NCI-H2107 (cell line): ENCODE data around the gene PLEKHN1.
"Not testable (repeated sequence)": the region's sequence is repeated elsewhere in the genome, so short reads cannot be mapped to it uniquely, and the experiment has no call there.

Experiments used
- DNase-seq: peaks from one replicate; lab custom pipeline; 2025; lab: John Stamatoyannopoulos, UW

Gene PLEKHN1

DNA sequence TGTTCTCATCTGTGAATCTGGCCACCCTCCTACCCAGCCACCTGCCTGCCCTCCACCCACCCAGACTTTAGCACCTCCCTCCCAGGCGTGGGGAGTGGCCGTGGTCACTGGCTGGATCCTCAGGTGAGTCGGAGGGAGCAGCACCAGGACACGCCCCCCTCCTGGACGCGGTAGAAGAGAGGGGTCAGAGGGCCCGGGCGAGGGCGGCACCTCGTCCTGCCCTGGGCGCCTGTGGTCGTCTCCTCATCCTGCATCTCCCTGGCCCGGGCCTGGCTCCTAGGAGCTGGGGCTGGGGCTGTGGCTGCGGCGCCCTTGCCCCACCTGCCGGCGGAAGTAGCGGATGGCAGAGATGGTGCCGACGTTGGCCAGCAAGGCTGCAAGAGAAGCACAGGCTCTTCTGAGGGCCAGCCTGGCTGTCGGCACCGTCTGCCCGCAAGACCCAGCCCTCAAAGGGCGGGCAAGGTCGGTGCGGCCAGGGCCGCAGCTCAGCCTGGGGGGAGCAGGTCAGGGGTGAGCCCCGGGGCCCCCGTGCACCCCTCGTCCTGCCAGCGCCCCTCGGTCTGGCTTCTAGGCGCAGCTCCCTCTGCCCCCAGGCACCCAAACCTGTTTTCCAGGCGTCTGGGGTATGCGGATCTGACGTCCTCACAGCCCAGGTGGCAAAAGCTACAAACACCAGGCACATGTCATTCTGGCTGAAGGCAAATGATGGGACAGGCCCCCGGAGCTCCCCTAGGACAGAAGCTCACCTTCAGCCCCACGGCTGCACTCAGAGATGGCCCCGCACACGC, 9.8 kb downstream of the PLEKHN1 start:
- DNase-seq = no peak

DNA sequence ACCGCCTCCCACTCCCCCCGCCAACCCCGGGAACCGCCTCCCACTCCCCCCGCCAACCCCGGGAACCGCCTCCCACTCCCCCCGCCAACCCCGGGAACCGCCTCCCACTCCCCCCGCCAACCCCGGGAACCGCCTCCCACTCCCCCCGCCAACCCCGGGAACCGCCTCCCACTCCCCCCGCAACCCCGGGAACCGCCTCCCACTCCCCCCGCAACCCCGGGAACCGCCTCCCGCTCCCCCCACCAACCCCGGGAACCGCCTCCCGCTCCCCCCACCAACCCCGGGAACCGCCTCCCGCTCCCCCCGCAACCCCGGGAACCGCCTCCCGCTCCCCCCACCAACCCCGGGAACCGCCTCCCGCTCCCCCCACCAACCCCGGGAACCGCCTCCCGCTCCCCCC, 10.5 kb downstream of the PLEKHN1 start:
- DNase-seq = not testable (repeated sequence)

DNA sequence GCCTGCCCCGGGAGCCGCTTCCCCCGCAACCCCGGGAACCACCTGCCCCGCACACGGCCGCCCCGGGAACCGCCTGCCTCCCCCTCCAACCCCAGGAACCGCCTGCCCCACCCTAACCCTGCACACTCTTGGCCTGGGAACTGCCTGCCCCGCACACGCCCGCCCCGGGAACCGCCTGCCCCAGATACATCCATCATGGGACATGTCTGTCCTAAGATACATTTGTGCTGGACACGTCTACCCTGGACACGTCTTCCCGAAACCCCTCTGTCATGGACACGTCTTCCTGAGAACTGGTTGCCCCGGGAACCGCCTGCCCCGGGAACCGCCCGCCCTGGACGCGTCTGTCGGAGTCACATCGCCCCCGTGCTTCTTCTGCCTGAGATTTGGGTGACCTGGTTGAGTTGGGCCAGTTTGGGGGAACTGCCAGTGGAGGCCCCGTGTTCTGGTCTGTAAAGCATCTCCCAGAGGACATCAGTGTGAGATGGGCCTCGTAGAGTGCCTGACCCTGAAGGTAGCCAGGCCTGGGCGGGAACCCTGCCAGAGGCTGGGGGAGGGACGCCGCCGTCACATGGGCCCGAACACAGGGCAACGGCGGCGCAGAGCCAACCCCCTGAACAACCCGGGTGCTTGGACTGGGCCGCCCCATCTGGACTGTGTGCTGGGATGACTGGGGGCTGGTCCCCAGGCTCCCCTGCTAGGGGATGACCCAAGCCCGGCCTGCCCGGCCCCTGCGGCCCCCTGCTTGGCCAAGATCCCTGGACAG, 12.0 kb downstream of the PLEKHN1 start:
- DNase-seq = no peak

DNA sequence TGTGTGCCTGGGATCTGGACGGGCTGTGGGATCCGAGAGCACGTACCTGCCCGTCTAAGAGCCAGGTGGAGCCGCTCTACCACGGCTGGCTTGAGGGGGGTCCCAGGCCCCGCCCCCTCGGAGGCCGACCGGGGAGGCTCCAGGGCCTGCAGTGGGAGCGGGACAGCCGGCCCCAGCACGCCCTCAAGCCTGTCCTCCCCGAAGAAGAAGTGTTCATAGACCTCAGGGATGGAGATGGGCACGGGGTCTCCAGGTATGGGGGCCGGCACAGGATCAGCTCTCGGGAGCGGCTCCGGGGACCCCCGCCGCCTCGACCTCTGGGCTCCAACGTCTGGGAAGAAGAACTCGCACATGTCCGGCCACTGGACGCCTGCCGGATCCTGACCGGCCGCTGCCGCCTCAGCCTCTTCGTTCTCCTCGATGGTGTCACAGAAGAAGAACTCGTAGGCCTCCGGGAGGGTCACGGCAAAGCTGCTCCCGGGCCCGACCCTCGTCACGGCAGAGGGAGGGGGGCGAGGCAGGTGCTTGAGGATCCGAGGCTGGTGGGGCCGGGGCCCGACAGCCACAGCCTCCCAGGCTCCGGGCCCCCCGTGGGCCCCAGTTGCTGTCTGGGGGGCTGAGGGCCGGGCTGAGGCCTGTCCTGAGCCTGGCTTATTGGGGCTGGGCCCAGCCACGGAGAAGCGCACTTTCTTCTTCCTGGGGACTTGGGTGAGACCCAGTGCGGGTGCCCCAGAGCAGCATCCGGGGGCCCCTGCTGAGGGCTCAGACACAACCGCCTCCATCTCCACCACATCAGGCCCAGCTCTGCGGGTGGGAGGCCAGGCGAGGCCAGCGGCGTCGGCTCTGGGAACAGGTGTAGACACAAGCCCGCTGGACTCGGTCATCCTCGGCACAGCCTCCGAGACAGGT, 12.8 kb downstream of the PLEKHN1 start:
- no peak for DNase-seq

DNA sequence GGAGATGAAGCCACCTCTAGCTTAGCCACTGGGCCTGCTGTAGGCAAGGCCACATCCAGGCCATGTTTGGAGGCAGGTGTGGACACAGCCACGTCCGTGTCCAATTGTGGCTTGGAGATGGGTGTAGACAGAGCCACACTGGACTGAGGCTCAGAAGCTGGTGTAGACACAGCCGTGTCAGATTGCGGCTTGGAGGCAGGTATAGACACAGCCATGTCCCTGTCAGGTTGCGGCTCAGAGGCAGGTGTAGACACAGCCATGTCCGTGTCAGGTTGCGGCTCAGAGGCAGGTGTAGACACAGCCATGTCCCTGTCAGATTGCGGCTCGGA, 13.4 kb downstream of the PLEKHN1 start:
- DNase-seq = no peak

DNA sequence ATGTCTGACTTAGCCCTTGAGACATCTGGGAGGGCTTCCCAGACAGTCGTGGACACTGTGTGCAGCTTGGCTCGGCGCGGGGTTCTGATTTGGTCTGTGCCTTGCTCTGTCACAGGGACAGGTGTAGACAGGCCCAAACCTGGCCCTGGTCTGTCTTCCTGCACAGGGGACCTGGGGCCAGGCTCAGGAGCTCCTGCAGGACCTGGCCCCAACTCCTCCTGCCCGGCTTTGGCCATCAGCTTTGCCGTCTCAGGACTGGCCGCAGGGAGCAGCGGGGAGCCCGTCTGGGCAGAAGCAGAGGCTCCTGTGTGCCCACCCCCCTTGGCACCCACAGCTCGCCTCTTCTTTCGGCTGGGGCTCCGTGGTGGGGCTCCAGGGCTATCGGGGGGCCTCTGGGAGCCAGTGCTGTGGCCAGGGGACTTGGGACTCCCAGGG, 13.9 kb downstream of the PLEKHN1 start:
- no peak for DNase-seq

DNA sequence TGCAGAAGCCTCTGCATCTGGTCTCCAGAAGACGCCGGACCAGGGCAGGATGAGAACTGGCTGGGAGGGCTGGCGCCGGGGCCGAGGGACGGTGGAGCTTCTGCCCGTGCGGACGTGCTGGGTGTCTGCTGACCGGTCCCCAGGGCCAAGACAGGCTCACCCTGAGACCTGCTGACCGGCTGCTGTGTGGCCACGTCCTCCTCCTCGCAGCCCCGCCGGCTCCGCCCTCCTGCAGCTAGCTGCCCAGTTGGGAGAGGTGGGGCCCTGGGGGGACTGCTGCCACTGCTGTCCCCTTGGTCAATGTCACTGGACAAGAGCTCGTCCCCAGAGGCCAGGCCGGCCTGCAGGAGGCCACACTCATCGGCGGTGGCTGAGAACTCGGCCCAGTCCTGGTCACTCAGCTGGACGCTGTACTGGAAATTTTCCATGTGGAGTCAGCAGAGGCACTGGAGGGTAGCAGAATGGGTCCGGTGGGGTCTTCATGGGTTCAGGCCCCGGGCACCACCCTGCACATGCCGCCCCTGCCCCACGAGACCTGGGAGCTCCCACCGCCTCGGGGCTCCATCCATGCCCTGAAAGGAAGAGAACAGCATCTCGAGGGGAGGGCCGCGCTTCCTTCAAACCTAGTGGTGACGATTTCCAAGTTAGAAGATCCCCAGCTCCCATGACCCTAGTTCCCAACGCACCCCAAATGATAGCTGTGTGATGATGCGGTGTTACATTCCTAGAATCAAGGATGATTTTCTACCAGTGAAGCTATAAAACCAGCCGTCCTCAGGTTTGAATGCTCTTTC, 14.5 kb downstream of the PLEKHN1 start:
- no peak for DNase-seq

DNA sequence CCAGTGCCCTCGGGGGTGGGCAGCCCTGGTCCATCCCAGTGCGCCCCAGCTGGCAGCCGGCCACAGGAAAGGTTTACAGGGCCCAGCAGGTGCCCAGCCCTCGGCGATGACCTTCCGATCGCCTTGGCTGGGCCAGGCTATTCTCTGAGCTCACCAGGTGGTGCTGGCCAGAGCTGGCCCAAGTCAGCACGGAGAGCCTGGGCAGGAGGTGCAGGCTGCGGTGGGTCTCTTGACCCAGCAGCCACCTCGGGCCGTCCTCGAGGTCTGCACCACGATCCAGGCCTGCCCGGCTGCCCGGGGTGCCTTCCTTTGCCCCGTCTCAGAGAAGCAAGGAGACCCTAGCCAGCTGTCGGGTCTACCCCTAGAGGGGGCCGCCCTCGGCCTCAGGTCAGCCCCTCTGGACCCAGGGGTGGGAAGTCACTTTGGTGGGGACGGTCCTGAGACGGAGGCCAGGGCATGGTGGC, 15.2 kb downstream of the PLEKHN1 start:
- DNase-seq = no peak

DNA sequence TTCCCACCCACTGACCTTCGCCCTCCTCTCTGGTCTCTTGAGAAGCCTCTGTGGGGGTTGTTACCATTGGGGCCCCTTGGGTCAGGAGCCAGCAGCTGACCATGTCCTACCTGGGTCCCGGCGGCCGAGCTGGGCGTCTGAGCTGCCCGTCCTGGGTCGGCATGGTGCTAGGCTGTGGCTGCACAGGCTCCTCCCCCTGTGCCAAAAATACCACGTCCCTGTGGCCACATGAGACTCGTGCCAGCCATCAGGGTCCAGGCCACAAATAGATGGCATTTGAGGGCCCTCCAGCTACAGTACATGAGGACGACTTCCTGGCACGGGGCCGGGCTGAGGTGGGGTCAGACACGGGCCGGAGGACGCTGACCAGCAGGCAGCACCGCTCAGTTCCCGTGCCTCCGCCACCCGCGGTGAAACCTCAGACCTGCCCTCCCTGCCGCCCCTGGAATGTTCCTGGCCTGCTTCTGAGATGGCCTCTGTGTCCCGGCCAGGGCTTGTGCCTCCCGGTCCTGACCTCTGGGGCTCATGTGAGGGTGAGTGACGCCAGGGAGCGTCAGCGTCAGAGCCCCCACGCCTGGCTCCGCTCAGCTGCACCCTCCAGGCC, 15.8 kb downstream of the PLEKHN1 start, which contains the start of gene PERM1:
Gene PERM1 (minus strand): TSS at position 139 of the 604 bp plus-strand sequence. CDS start 1,064 bp downstream, outside the sequence.
- DNase-seq = no peak

DNA sequence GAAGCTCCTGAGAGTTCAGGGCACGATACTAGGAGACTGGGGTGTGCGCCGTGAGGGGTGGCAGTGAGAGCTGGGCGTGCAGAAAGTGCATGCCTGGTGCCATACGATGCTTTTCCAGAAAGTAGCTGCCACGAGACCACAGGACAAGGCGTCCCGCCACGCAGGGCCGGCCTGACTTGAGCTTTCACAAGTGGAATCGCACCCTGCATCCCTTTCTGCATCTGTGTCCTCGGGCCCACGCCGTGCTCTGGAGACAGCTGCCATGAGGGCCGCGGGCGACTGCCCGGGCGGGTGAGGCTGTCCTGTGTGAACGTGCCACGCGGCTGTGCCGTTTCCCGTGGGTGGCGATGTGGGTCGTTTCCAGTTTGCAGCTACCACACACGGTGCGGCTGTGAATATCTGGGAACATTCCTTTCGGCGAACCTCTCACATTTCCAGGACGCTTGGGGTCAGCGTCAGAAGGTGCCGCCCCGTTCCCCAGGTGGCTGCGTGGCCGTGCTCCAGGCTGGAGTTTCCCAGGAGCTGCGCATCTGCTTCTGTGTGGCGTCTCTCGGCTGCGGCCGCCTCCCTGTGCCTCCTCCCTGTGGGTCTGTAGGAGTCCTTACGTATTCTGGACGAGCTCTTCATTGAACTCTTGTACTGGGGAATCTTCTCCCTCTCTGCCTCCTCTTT, 16.6 kb downstream of the PLEKHN1 start:
- no peak for DNase-seq

DNA sequence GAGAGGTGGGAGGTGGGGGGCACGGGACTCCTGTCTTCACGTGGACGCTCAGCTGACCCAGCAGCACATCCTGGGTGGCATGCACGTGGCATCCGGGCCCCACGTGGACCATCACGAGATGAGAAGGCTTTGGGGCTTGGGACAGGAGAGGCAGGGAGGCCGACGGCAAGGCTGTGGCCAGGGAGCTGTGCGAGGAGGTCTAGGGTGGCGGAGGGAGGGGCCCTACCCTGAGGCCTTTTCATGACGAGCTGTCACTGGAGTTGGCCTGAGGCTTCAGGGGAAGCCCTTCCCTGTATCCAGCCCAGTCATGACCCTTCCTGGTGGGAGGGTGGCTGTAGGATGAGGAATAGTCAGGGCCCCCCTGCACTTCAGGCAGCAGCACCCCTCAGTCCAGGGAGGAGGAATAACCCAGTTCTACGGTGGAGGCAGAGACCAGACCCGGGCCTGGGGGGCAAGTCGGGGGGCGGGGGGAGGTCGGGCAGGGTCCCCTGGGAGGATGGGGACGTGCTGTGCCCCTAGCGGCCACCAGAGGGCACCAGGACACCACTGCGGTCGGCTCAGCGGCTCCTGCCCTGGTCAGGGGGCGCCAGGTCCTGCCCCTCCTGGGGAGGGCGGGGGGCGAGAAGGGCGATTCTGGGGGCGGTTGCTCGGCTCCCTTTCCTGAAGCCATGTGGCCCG, 17.7 kb downstream of the PLEKHN1 start:
- DNase-seq = no peak

DNA sequence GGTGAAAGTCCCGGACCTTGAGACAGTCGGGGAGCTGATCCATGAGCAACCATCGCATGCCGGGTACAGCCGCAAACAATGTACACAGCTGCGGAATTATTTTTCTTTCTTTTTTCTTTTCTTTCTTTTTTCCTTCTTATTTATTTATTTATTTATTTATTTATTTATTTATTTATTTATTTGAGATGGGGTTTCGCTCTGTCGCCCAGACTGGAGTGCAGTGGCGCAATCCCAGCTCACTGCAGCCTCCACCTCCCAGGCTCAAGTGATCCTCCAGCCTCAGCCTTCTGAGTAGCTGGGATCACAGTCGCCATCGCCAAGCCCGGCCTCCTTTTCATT, 18.2 kb downstream of the PLEKHN1 start:
- no peak for DNase-seq

DNA sequence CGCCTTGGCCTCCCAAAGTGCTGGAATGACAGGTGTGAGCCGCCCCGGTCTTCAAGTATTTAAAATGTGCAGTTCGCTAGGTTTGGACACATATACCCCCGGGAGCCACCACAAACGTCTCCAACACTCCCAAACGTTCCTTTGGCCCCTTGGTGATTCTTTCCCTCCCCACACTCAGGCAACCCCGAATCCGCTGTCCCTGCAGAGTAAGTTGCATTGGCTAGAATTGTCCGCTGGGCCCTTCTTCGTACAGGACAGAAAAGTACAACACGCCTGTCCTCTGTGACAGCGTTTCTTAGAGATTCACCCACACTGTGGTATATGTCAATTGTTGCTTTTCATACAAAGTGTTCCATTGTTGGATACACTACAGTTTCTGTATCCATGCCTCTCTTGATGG, 18.8 kb downstream of the PLEKHN1 start:
- DNase-seq = no peak

DNA sequence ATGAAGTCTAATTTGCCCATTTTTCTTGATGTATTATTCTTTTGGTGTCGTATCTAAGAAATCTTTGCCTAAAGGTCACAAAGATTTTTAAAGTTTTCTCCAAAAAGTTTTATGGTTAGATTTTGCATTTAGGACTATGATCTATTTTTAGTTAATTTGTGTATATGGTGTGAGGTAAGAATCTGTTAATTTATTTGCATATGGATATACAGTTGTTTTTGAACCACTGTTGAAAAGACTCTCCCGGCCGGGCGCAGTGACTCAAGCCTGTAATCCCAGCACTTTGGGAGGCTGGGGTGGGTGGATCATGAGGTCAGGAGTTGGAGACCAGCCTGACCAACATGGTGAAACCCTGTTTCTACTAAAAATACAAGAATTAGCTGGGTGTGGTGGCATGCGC, 21.8 kb downstream of the PLEKHN1 start:
- DNase-seq = not testable (repeated sequence)

DNA sequence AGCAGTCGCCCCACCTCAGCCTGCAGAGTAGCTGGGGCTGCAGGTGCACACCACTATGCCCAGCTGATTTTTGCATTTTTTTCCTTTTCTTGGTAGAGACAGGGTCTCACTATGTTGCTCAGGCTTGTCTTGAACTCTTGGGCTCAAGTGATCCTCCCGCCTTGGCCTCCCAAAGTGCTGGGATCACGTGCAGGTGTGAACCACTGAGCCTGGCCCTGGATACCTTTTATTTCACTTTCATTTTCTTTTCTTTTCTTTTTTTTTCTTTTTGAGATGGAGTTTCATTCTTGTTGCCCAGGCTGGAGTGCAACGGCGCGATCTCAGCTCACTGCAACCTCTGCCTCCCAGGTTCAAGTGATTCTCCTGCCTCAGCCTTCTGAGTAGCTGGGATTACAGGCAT, 25.0 kb downstream of the PLEKHN1 start:
- not testable (repeated sequence) for DNase-seq

DNA sequence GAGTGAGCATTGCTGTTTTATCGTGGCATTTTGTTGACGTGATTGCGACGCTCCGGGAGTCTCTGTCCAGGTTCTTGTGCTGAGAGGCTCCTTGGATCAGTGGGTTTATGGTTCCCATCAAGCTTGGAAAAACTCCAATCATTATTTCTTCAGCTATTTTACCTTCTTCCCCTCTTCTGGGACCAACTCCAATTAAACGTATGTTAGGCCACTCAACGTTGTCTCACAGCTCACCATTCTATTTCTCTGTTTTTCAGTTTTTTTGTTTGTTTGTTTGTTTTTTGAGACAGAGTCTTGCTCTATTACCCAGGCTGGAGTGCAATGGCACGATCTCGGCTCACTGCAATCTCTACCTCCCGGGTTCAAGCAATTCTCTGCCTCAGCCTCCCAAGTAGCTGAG, 25.6 kb downstream of the PLEKHN1 start:
- DNase-seq = no peak

DNA sequence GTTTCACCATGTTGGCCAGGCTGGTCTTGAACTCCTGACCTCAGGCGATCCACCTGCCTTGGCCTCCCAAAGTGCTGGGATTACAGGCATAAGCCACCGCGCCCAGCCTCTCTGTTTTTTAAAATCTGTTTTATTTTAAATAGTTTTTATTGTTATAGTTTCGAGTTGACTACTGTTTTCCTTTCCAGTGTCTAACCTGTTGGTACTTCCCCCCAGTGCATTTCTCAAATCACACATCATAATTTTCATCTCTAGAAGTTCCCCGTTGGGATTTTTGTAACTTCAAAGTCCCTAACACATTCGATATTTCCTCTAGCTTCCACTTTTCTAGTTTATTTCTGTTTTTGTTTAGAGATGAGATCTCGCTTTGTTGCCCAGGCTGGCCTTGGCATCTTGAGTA, 26.1 kb downstream of the PLEKHN1 start:
- DNase-seq = no peak

DNA sequence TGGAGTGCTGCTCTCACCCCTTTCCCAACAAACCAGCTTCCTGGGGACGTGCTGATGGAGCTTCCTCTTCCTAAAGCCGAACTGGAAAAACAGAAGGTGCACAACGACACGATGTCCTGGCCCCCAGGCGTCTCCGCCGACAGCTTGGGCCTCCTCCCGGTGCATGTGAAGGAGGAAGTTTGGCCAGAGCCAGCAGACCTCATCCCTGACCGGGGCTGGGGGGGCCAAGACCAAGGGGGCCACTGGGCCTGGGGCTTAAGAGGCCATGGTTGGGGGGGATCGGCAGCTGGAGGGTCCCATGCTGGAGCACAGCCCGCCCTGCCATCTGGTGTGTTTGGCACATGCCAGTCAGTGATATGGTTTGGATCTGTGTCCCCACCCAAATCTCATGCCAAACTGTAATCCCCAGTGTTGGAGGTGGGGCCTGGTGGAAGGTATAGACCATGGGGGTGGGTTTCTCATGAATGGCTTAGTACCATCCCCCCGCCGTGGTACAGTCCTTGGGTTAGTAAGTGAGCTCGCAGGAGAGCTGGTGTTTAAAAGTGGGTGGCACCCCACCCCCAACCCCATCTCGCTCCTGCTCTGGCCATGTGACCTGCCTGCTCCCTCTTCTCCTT, 27.2 kb downstream of the PLEKHN1 start:
- no peak for DNase-seq

DNA sequence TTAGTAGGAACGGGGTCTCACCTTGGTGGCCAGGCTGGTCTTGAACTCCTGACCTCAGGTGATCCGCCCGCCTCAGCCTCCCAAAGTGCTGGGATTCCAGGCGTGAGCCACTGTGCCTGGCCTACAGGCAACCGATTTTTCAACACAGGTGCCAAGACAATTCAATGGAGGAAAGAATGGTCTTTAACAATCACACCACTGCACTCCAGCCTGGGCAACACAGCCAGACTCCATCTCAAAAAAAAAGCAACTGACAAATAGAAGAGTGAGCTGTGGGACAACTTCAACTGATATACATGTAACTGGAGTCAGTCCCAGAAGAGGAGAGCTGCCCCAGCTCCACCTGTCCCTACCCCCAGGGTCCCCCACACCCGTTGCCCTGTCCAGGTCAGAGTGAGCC, 28.3 kb downstream of the PLEKHN1 start:
- DNase-seq = not testable (repeated sequence)
